HG02798 (cell line): ENCODE data around the gene POU3F2.

Experiments
- ATAC-seq: cut with Tn5 transposase; IDR thresholded peaks from one replicate; pipeline ENCODE4 v1.9.1; 2021; ENCODE audit warnings: mild to moderate bottlenecking; ENCODE audit not compliant: unreplicated experiment, poor library complexity

POU3F2 gene

GRCh38 chr6:98834060-98835031 lies at the start of gene POU3F2:
Gene POU3F2, plus strand, starts transcription at chr6:98834574. Its CDS starts 300 bp downstream, at chr6:98834874.
- ATAC-seq, result peak; percentile 78

- no peak for ATAC-seq
Observed at GRCh38 chr6:98787435-98787834, 46.9 kb upstream of the POU3F2 start.

- ATAC-seq, result no peak
Observed at GRCh38 chr6:98787961-98788360, 46.4 kb upstream of the POU3F2 start.

- ATAC-seq, result no peak
Observed at GRCh38 chr6:98794307-98794842, 40.0 kb upstream of the POU3F2 start.

- ATAC-seq, result no peak
Observed at GRCh38 chr6:98797217-98797994, 37.0 kb upstream of the POU3F2 start.

GRCh38 chr6:98800866-98801265 lies 33.5 kb upstream of the POU3F2 start:
- no peak for ATAC-seq

- ATAC-seq, result no peak
Observed at GRCh38 chr6:98808541-98809210, 25.7 kb upstream of the POU3F2 start.

- no peak for ATAC-seq
Observed at GRCh38 chr6:98812220-98812619, 22.2 kb upstream of the POU3F2 start.

- no peak for ATAC-seq
Observed at GRCh38 chr6:98816799-98817198, 17.6 kb upstream of the POU3F2 start.

- ATAC-seq, result no peak
Observed at GRCh38 chr6:98821756-98822405, 12.5 kb upstream of the POU3F2 start.

GRCh38 chr6:98823428-98824161 lies 10.8 kb upstream of the POU3F2 start:
- ATAC-seq, result no peak

- no peak for ATAC-seq
Observed at GRCh38 chr6:98824162-98824901, 10.0 kb upstream of the POU3F2 start.

GRCh38 chr6:98824902-98825599 lies 9.3 kb upstream of the POU3F2 start:
- no peak for ATAC-seq

- ATAC-seq, result no peak
Observed at GRCh38 chr6:98825600-98826230, 8.7 kb upstream of the POU3F2 start.

GRCh38 chr6:98827295-98828159 lies 6.8 kb upstream of the POU3F2 start:
- no peak for ATAC-seq

GRCh38 chr6:98828211-98828788 lies 6.1 kb upstream of the POU3F2 start:
- no peak for ATAC-seq
